GM12891 (cell line): Measurements from ENCODE around the gene CLCA2.

Source experiments
- POLR2A ChIP-seq: IDR thresholded peaks from 2 replicates; pipeline ENCODE4 v1.6.1; 2011; ENCODE audit warnings: low read depth, low read length, control low read depth
- POLR2AphosphoS5 ChIP-seq: IDR thresholded peaks from 2 replicates; pipeline ENCODE4 v1.6.1; 2011; ENCODE audit warnings: low read depth, low read length, control low read depth
- POU2F2 ChIP-seq: IDR thresholded peaks from 2 replicates; pipeline ENCODE4 v1.6.1; 2011; ENCODE audit warnings: low read depth, mild to moderate bottlenecking, control low read depth, low read length, moderate library complexity

GRCh38 chr1:86416343-86416742, 7.6 kb upstream of the CLCA2 start:
- TF ChIP-seq POU2F2 (no peak), POLR2A (no peak), POLR2AphosphoS5 (no peak)
